Heart left ventricle (tissue), 16 donors: ENCODE data around the gene STX12. TPM values are rescaled to one million over a fixed set of nuclear protein-coding genes. Genes with fewer than 3 reads are reported as not detected.

Experiments used
- ATAC-seq, 4 donors: fragments of 200-7000 bp; cut with Tn5 transposase; one replicate each; pipeline ENCODE4 v1.9.1; 2020 to 2022; ENCODE audit warnings: moderate library complexity in 4 of 4, mild to moderate bottlenecking in 3 of 4, moderate number of reproducible peaks in 1 of 4
- DNase-seq, 5 donors: peaks; one replicate each; pipeline ENCODE4 v3.0.0-alpha.2; 2020
- H3K27ac ChIP-seq, 12 donors: fragments of 200-600 bp; sonication (generic) in 4 of 12; one replicate each; pipeline versions ENCODE4 v1.5.0 to v1.8.0; 2016 to 2022; ENCODE audit warnings: mild to moderate bottlenecking in 2 of 12
- H3K27me3 ChIP-seq, 9 donors: fragments of 200-600 bp; sonication (generic) in 2 of 9; one replicate each; pipeline versions ENCODE4 v1.5.1 to v1.8.0; 2016 to 2022; ENCODE audit warnings: mild to moderate bottlenecking in 3 of 9
- H3K36me3 ChIP-seq, 9 donors: fragments of 200-600 bp; sonication (generic) in 2 of 9; one replicate each; pipeline versions ENCODE4 v1.5.0 to v1.8.0; 2018 to 2022; ENCODE audit warnings: mild to moderate bottlenecking in 2 of 9
- H3K4me1 ChIP-seq, 12 donors: fragments of 200-600 bp; sonication (generic) in 4 of 12; one replicate each; pipeline versions ENCODE4 v1.5.0 to v1.8.0; 2016 to 2022; ENCODE audit warnings: mild to moderate bottlenecking in 3 of 12
- H3K4me3 ChIP-seq, 12 donors: fragments of 200-600 bp; sonication (generic) in 4 of 12; one replicate each; pipeline versions ENCODE4 v1.5.0 to v1.8.0; 2017 to 2022; ENCODE audit warnings: mild to moderate bottlenecking in 9 of 12, moderate library complexity in 4 of 12
- H3K9me3 ChIP-seq, 12 donors: fragments of 200-600 bp; sonication (generic) in 4 of 12; one replicate each; pipeline versions ENCODE4 v1.5.0 to v1.8.0; 2016 to 2022; ENCODE audit warnings: mild to moderate bottlenecking in 1 of 12
- CTCF ChIP-seq, 12 donors: fragments of 200-600 bp; sonication (generic) in 4 of 12; IDR thresholded peaks; one replicate each; pipeline versions ENCODE4 v1.5.0 to v1.8.0; 2018 to 2022; ENCODE audit warnings: antibody characterized with exemption in 12 of 12, mild to moderate bottlenecking in 5 of 12
- POLR2A ChIP-seq, 2 donors: fragments of 450-650 bp; IDR thresholded peaks; one replicate each; pipeline ENCODE4 v1.6.1; 2017; ENCODE audit warnings: antibody characterized with exemption in 2 of 2, mild to moderate bottlenecking in 2 of 2, moderate library complexity in 2 of 2
- WGBS, 4 donors: extraction: QIAGEN DNeasy Blood & Tissue Kit in 2 of 4; methylation state at CpG; one replicate each; pipeline versions ENCODE4 v1.1.5 to v1.1.7; 2013 to 2018; 5-methylcytosine and 5-hydroxymethylcytosine counted together
- intact Hi-C, 10 donors: fragments of 100-400 bp; cut with DNase I; formaldehyde crosslinking; loops; one replicate each; pipeline versions ENCODE4 v1.11.1 to v1.14.2; 2022
- polyA plus RNA-seq, 2 donors: library from polyadenylated mRNA; stranded (reverse); fragments of 200-250 nt; gene quantifications; one replicate each; pipeline ENCODE4 v1.2.3, GENCODE V29; 2013
- total RNA-seq, 9 donors: library from RNA; depleted of rRNA in 2 of 9; stranded (reverse); fragments of >200 nt in 2 of 9; fragmentation: NEBNext Ultra II Directional in 3 of 9; extraction: Animal tissue kit (Norgen Biotek cat#: 25700) in 3 of 9; gene quantifications; one replicate each; pipeline versions ENCODE4 v1.1.0 to v1.2.4, GENCODE V29; 2016 to 2023
- donor health status: ischemic (EF 13 %, LVEDD 7.1; RV severe dilation, severe dysfunction).
- donor health status: healthy with polysubstance abuse.
- donor health status: DM: no; HTN: yes; CAD: no.
- donor health status: DM: no; HTN: no; CAD: no.
- donor health status: ischemic (EF 25% LVEDD 6.9; RV normal size, moderate dysfunction).
- donor health status: ischemic (EF 25% LVEDD 5.7; RV mildly dilated, moderate dysfunction).
- donor health status: healthy.
- donor health status: DM: yes; HTN: yes; CAD: no.
- donor health status: ischemic (EF 35%, LVEDD 5.7; RV mildly dilated, moderate dysfunction).
- donor health status: nonischemic (EF 11% LVEDD 7.7; RV severe dilation, severe dysfunction).
- donor health status: DM: yes; HTN: yes; CAD: no.
- donor health status: PGD.
- donor health status: ischemic (EF 29% LVEDD 5.4; RV normal size, mild dysfunction).
- donor health status: nonischemic (EF 23%, LVEDD 6.1; RV moderate dilation, normal function).

Gene STX12
- total and polyA plus RNA-seq, 11 donors: 10.7 to 46.8 (median 26.5) TPM

DNA sequence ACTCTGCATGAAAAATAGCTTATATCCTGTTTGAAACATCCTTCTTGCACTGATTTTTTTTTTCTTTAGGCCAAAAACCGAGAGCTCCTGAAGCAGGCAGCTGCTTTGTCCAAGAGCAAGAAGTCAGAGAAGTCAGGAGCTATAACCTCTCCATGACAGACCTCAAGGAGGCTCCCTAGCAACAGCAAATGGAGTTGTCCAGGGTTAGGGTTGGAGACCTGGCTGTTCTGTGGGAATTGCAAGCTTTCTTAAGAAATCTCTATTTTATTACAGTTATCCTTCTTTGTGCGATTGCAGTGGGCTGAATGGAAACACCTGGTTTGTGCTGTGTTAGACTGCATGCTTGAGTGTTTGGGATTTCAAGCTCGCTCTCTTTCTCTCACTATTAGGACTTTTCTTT, 12.6 kb upstream of the STX12 start:
- peaks cover 0 to 3% (median 0%) of the 10 kb centered on the region in 12 donors for H3K4me1 ChIP-seq
- no peak for ATAC-seq
- intact Hi-C loops: no loop called here
- no peak overlapping the region for H3K4me3 ChIP-seq
- WGBS, 4 donors: 75 to 83% (median 78%) methylated on average over 3 of the region's 3 CpGs
- no peak for TF ChIP-seq POLR2A (IDR thresholded peaks at IDR 0.05)
- TF ChIP-seq CTCF (IDR thresholded peaks at IDR 0.05): peak in 1 of 12 donors; percentile 20
- H3K27me3 ChIP-seq: no peaks in the 10 kb centered on the region
- no peak for DNase-seq
- H3K27ac ChIP-seq: no peak overlapping the region
- H3K36me3 ChIP-seq: peaks cover 0 to 74% (median 57%) of the 10 kb centered on the region in 9 donors
- no peaks in the 10 kb centered on the region for H3K9me3 ChIP-seq

DNA sequence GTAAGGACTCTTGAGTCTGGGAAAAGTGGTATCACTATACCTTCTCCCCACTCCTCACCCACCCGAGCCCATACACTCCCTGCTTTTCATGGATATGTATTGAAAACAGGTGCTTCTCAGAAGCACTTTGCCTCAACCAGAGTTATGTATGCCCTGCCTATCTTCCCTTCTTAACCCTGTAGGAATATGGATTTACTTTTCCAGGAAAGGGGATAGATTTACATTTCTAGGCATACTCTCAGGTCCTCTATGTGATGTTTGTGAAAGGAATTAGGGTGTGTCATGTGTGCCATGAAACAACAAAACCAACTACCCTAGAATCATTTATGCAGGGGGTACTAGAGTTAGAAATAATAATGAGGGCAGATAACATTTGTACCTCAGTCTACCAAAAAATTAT, 11.0 kb upstream of the STX12 start:
- H3K36me3 ChIP-seq: peaks cover 0 to 58% (median 41%) of the 10 kb centered on the region in 9 donors
- 84 to 100% (median 95%) methylated on average over 1 of the region's 1 CpG for WGBS, 4 donors
- intact Hi-C loops: no loop called here

DNA sequence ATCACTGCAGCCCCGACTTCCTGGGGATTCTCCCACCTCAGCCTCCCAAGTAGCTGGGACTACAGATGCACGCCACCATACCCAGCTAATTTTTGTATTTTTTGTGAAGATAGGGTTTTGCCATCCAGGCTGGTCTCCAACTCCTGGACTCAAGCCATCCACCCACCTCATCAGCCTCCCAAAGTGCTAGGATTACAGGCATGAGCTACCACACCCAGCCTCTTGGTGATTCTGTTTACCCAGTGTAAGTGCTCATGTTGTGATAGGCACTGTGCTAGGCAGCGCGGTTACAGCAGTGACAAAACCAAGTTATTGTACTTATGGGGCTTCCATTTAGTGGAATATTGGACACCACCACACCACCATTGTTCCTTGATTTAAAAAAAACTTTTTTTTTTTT, 9.7 kb upstream of the STX12 start:
- intact Hi-C loops: no loop called here
- 89 to 97% (median 93%) methylated on average over 4 of the region's 4 CpGs for WGBS, 4 donors
- no peak overlapping the region for H3K27ac ChIP-seq
- no peaks in the 10 kb centered on the region for H3K27me3 ChIP-seq
- DNase-seq: no peak
- H3K9me3 ChIP-seq: no peaks in the 10 kb centered on the region
- TF ChIP-seq POLR2A (IDR thresholded peaks at IDR 0.05) (no peak), CTCF (IDR thresholded peaks at IDR 0.05) (no peak)
- no peaks in the 10 kb centered on the region for H3K4me1 ChIP-seq
- H3K4me3 ChIP-seq: no peak overlapping the region
- H3K36me3 ChIP-seq: peaks cover 0 to 47% (median 30%) of the 10 kb centered on the region in 9 donors
- ATAC-seq: no peak

More for the DNA sequence above, 11.0 kb upstream of the STX12 start:
- Histone ChIP-seq H3K27ac (no peak overlapping the region), H3K27me3 (no peaks in the 10 kb centered on the region), H3K9me3 (no peaks in the 10 kb centered on the region), H3K4me3 (no peak overlapping the region), H3K4me1 (no peaks in the 10 kb centered on the region)
- no peak for DNase-seq
- no peak for TF ChIP-seq CTCF (IDR thresholded peaks at IDR 0.05)
- TF ChIP-seq POLR2A (IDR thresholded peaks at IDR 0.05): no peak
- no peak for ATAC-seq

- DNase-seq (no peak), ATAC-seq (no peak)
- H3K36me3 ChIP-seq: peaks cover 0 to 3% (median 0%) of the 10 kb centered on the region in 9 donors
- 41 to 64% (median 44%) methylated on average over 2 of the region's 2 CpGs for WGBS, 4 donors
- intact Hi-C loops: loop anchor here in 3 of 10 donors (5.0 kb wide), 2 partner anchors 43 to 62 kb away; partner anchors contain the start of genes FAM76A (in 2 of the 3) and PPP1R8 (in 1 of the 3)
- H3K27me3 ChIP-seq: no peaks in the 10 kb centered on the region
- H3K4me1 ChIP-seq: peaks cover 5 to 28% (median 15%) of the 10 kb centered on the region in 12 donors
- H3K4me3 ChIP-seq: no peak overlapping the region
- H3K27ac ChIP-seq: no peak overlapping the region
- TF ChIP-seq CTCF (IDR thresholded peaks at IDR 0.05) (no peak), POLR2A (IDR thresholded peaks at IDR 0.05) (no peak)
- no peaks in the 10 kb centered on the region for H3K9me3 ChIP-seq
Observed at GRCh38 chr1:27770293-27770830, 2.7 kb upstream of the STX12 start.
